ENCODE results near the gene KRT84.

GRCh38 chr12:52383331-52383730 lies 2.1 kb downstream of the KRT84 start:
- no peak for TF ChIP-seq POLR2A (IDR thresholded peaks at IDR 0.05)
- no peak for TF ChIP-seq CTCF (IDR thresholded peaks at IDR 0.05)
